ENCODE measurements around the gene INHBB. TPM values are rescaled to one million over a fixed set of nuclear protein-coding genes. Genes with fewer than 3 reads are reported as not detected.
"Not testable (repeated sequence)": the region's sequence is repeated elsewhere in the genome, so short reads cannot be mapped to it uniquely, and the experiment has no call there.

INHBB gene
- total RNA-seq, 4 donors from 2014 or later: 0.31 to 8.4 (median 3.4) TPM

- no peak overlapping the region for H3K27ac ChIP-seq
- ATAC-seq: no peak
- no peak overlapping the region for H3K4me3 ChIP-seq
- no peaks in the 10 kb centered on the region for H3K4me1 ChIP-seq
- H3K36me3 ChIP-seq: no peaks in the 10 kb centered on the region
- TF ChIP-seq POLR2AphosphoS5 (IDR thresholded peaks at IDR 0.05): no peak
- no peak for TF ChIP-seq CTCF (IDR thresholded peaks at IDR 0.05)
- TF ChIP-seq EP300 (IDR thresholded peaks at IDR 0.05): no peak
- no peak for TF ChIP-seq POLR2A (IDR thresholded peaks at IDR 0.05)
- 73 to 76% methylated on average over 7 to 8 of the region's 11 CpGs for WGBS, 2 donors (ENCODE audit: low coverage in 1 of 2)
- peaks cover 31% of the 10 kb centered on the region for H3K27me3 ChIP-seq
- peaks cover 0 to 3% (median 0%) of the 10 kb centered on the region in 3 donors for H3K9me3 ChIP-seq
These were observed 44.6 kb downstream of the INHBB start for GRCh38 chr2:120390381-120391055.

- not testable (repeated sequence) for H3K4me1 ChIP-seq, H3K4me3 ChIP-seq, ATAC-seq, H3K36me3 ChIP-seq, H3K9me3 ChIP-seq, H3K27ac ChIP-seq
- 30 to 43% methylated on average over 2 of the region's 2 CpGs for WGBS, 2 donors (ENCODE audit: low coverage in 1 of 2)
- peaks cover 40% of the 10 kb centered on the region for H3K27me3 ChIP-seq
These were observed 45.4 kb downstream of the INHBB start for GRCh38 chr2:120391382-120391781.

GRCh38 chr2:120391911-120392665 is 46.2 kb downstream of the INHBB start:
- TF ChIP-seq POLR2AphosphoS5 (IDR thresholded peaks at IDR 0.05) (no peak), CTCF (IDR thresholded peaks at IDR 0.05) (no peak), EP300 (IDR thresholded peaks at IDR 0.05) (no peak), POLR2A (IDR thresholded peaks at IDR 0.05) (no peak)
- no peaks in the 10 kb centered on the region for H3K36me3 ChIP-seq
- no peak overlapping the region for H3K4me3 ChIP-seq
- WGBS, 2 donors (ENCODE audit: low coverage in 1 of 2): 80% methylated on average over 1 to 2 of the region's 16 CpGs
- no peak for ATAC-seq
- H3K27me3 ChIP-seq: peaks cover 45% of the 10 kb centered on the region
- peaks cover 0 to 3% (median 0%) of the 10 kb centered on the region in 3 donors for H3K9me3 ChIP-seq
- no peak overlapping the region for H3K27ac ChIP-seq
- H3K4me1 ChIP-seq: no peaks in the 10 kb centered on the region

- no peak overlapping the region for H3K27ac ChIP-seq
- H3K4me3 ChIP-seq: no peak overlapping the region
- peaks cover 52% of the 10 kb centered on the region for H3K27me3 ChIP-seq
- H3K9me3 ChIP-seq: peaks cover 0 to 3% (median 0%) of the 10 kb centered on the region in 3 donors
- no peaks in the 10 kb centered on the region for H3K36me3 ChIP-seq
- no peaks in the 10 kb centered on the region for H3K4me1 ChIP-seq
- WGBS, 2 donors (ENCODE audit: low coverage in 1 of 2): 88 to 100% methylated on average over 1 of the region's 1 CpG
- TF ChIP-seq EP300 (IDR thresholded peaks at IDR 0.05) (no peak), POLR2AphosphoS5 (IDR thresholded peaks at IDR 0.05) (no peak), POLR2A (IDR thresholded peaks at IDR 0.05) (no peak), CTCF (IDR thresholded peaks at IDR 0.05) (no peak)
- ATAC-seq: no peak
These were observed 47.0 kb downstream of the INHBB start for GRCh38 chr2:120392923-120393322.

- Histone ChIP-seq H3K4me1 (no peaks in the 10 kb centered on the region), H3K36me3 (no peaks in the 10 kb centered on the region), H3K27ac (no peak overlapping the region), H3K27me3 (peaks cover 49% of the 10 kb centered on the region), H3K9me3 (peaks cover 0 to 3% (median 0%) of the 10 kb centered on the region in 3 donors), H3K4me3 (no peak overlapping the region)
- TF ChIP-seq CTCF (IDR thresholded peaks at IDR 0.05) (no peak), EP300 (IDR thresholded peaks at IDR 0.05) (no peak), POLR2A (IDR thresholded peaks at IDR 0.05) (no peak), POLR2AphosphoS5 (IDR thresholded peaks at IDR 0.05) (no peak)
- no peak for ATAC-seq
- WGBS, 2 donors (ENCODE audit: low coverage in 1 of 2): 71 to 93% methylated on average over 3 to 5 of the region's 5 CpGs
These were observed 47.5 kb downstream of the INHBB start for GRCh38 chr2:120393456-120393855.
